GM12873 (cell line): ENCODE data around the gene CALD1.

ENCODE experiments used
- CTCF ChIP-seq: IDR thresholded peaks from 2 replicates; pipeline ENCODE4 v1.5.1; 2012; ENCODE audit warnings: low read depth, mild to moderate bottlenecking, moderate library complexity, low read length, control low read depth; ENCODE audit not compliant: insufficient read depth; ENCODE audit errors: missing control alignments

CALD1 gene

GRCh38 chr7:134766779-134767519, 12.5 kb upstream of the CALD1 start:
- no peak for TF ChIP-seq CTCF

- TF ChIP-seq CTCF, result no peak
Observed at GRCh38 chr7:134767520-134768168, 11.8 kb upstream of the CALD1 start.

- no peak for TF ChIP-seq CTCF
Observed at GRCh38 chr7:134768243-134768642, 11.2 kb upstream of the CALD1 start.

- no peak for TF ChIP-seq CTCF
Observed at GRCh38 chr7:134770676-134771075, 8.8 kb upstream of the CALD1 start.

GRCh38 chr7:134771111-134771510, 8.3 kb upstream of the CALD1 start:
- TF ChIP-seq CTCF, result no peak

GRCh38 chr7:134771889-134772288, 7.5 kb upstream of the CALD1 start:
- no peak for TF ChIP-seq CTCF

GRCh38 chr7:134772401-134772800, 7.0 kb upstream of the CALD1 start:
- no peak for TF ChIP-seq CTCF
